ENCODE results near the gene OLR1. TPM values are rescaled to one million over a fixed set of nuclear protein-coding genes. Genes with fewer than 3 reads are reported as not detected.
"Not testable (repeated sequence)": the region's sequence is repeated elsewhere in the genome, so short reads cannot be mapped to it uniquely, and the experiment has no call there.

OLR1 gene
- total RNA-seq, 4 donors from 2014 or later = 0.41 TPM; not detected in 3

GRCh38 chr12:10190558-10191388 lies 18.8 kb upstream of the OLR1 start:
- TF ChIP-seq POLR2A (IDR thresholded peaks at IDR 0.05) (no peak), CTCF (IDR thresholded peaks at IDR 0.05) (peak; percentile 50 to 76 (median 69))
- H3K27me3 ChIP-seq = no peaks in the 10 kb centered on the region
- intact Hi-C loops (cut with DNase I; ENCODE audit: low total_unique reads) = no loop called here
- no peaks in the 10 kb centered on the region for H3K9me3 ChIP-seq
- DNase-seq = peak; percentile 36 to 37
- no peak overlapping the region for H3K4me3 ChIP-seq
- no peak overlapping the region for H3K27ac ChIP-seq
- no peaks in the 10 kb centered on the region for H3K36me3 ChIP-seq
- H3K4me1 ChIP-seq = no peaks in the 10 kb centered on the region

- no peak for TF ChIP-seq POLR2A (IDR thresholded peaks at IDR 0.05)
- no peak for TF ChIP-seq CTCF (IDR thresholded peaks at IDR 0.05)
- Histone ChIP-seq H3K4me3 (no peak overlapping the region), H3K9me3 (no peaks in the 10 kb centered on the region), H3K27me3 (no peaks in the 10 kb centered on the region), H3K27ac (no peak overlapping the region), H3K36me3 (no peaks in the 10 kb centered on the region), H3K4me1 (no peaks in the 10 kb centered on the region)
- DNase-seq = peak in 1 of 2 donors; percentile 44
- intact Hi-C loops (cut with DNase I; ENCODE audit: low total_unique reads) = no loop called here
Observed at GRCh38 chr12:10189653-10190052, 17.7 kb upstream of the OLR1 start.

GRCh38 chr12:10186958-10187357 lies 15.0 kb upstream of the OLR1 start:
- H3K27ac ChIP-seq; intact Hi-C loops (cut with DNase I; ENCODE audit: low total_unique reads); H3K27me3 ChIP-seq; DNase-seq; H3K4me3 ChIP-seq; H3K9me3 ChIP-seq; H3K36me3 ChIP-seq; H3K4me1 ChIP-seq: not testable (repeated sequence)

GRCh38 chr12:10186299-10186698 lies 14.4 kb upstream of the OLR1 start:
- Histone ChIP-seq H3K4me3 (no peak overlapping the region), H3K36me3 (no peaks in the 10 kb centered on the region), H3K9me3 (no peaks in the 10 kb centered on the region), H3K27me3 (no peaks in the 10 kb centered on the region), H3K27ac (no peak overlapping the region), H3K4me1 (no peaks in the 10 kb centered on the region)
- no peak for TF ChIP-seq POLR2A (IDR thresholded peaks at IDR 0.05)
- no peak for TF ChIP-seq CTCF (IDR thresholded peaks at IDR 0.05)
- DNase-seq = no peak
- intact Hi-C loops (cut with DNase I; ENCODE audit: low total_unique reads) = no loop called here

- no peaks in the 10 kb centered on the region for H3K9me3 ChIP-seq
- no peak for DNase-seq
- intact Hi-C loops (cut with DNase I; ENCODE audit: low total_unique reads) = no loop called here
Observed at GRCh38 chr12:10184261-10184843, 12.4 kb upstream of the OLR1 start.

More at GRCh38 chr12:10184261-10184843, 12.4 kb upstream of the OLR1 start:
- Histone ChIP-seq H3K27me3 (no peaks in the 10 kb centered on the region), H3K4me1 (no peaks in the 10 kb centered on the region), H3K27ac (no peak overlapping the region), H3K36me3 (no peaks in the 10 kb centered on the region), H3K4me3 (no peak overlapping the region)
- TF ChIP-seq POLR2A (IDR thresholded peaks at IDR 0.05) (no peak), CTCF (IDR thresholded peaks at IDR 0.05) (no peak)
